GM18520 (cell line): ENCODE data around the gene RIPOR3.
"Not testable (repeated sequence)": the region's sequence is repeated elsewhere in the genome, so short reads cannot be mapped to it uniquely, and the experiment has no call there.

Experiments
- ATAC-seq: cut with Tn5 transposase; IDR thresholded peaks from one replicate; pipeline ENCODE4 v1.9.1; 2021; ENCODE audit not compliant: unreplicated experiment

The RIPOR3 gene

GRCh38 chr20:50559856-50560638 lies 131.3 kb downstream of the RIPOR3 start:
- ATAC-seq: no peak

- ATAC-seq: no peak
These were observed 132.2 kb downstream of the RIPOR3 start for GRCh38 chr20:50559149-50559548.

GRCh38 chr20:50558483-50558925 lies 132.8 kb downstream of the RIPOR3 start:
- no peak for ATAC-seq

GRCh38 chr20:50557549-50558134 lies 133.7 kb downstream of the RIPOR3 start:
- no peak for ATAC-seq

GRCh38 chr20:50555662-50556061 lies 135.7 kb downstream of the RIPOR3 start:
- no peak for ATAC-seq

GRCh38 chr20:50554694-50555579 lies 136.4 kb downstream of the RIPOR3 start:
- ATAC-seq: no peak

GRCh38 chr20:50552979-50553378 lies 138.4 kb downstream of the RIPOR3 start:
- no peak for ATAC-seq

- no peak for ATAC-seq
These were observed 140.1 kb downstream of the RIPOR3 start for GRCh38 chr20:50551288-50551687.

- no peak for ATAC-seq
These were observed 140.8 kb downstream of the RIPOR3 start for GRCh38 chr20:50550531-50550930.

GRCh38 chr20:50548396-50548795 lies 142.9 kb downstream of the RIPOR3 start:
- no peak for ATAC-seq

- ATAC-seq: no peak
These were observed 143.4 kb downstream of the RIPOR3 start for GRCh38 chr20:50547964-50548363.

- ATAC-seq: no peak
These were observed 144.5 kb downstream of the RIPOR3 start for GRCh38 chr20:50546729-50547314.

GRCh38 chr20:50545126-50545525 lies 146.2 kb downstream of the RIPOR3 start:
- no peak for ATAC-seq

GRCh38 chr20:50543326-50543725 lies 148.0 kb downstream of the RIPOR3 start:
- no peak for ATAC-seq

GRCh38 chr20:50541606-50542041 lies 149.7 kb downstream of the RIPOR3 start:
- ATAC-seq: peak; percentile 32

- ATAC-seq: peak; percentile 11
These were observed 150.4 kb downstream of the RIPOR3 start for GRCh38 chr20:50540620-50541605.

- not testable (repeated sequence) for ATAC-seq
These were observed 151.5 kb downstream of the RIPOR3 start for GRCh38 chr20:50539798-50540197.

GRCh38 chr20:50538276-50538675 lies 153.1 kb downstream of the RIPOR3 start:
- no peak for ATAC-seq

- no peak for ATAC-seq
These were observed 153.7 kb downstream of the RIPOR3 start for GRCh38 chr20:50537546-50538201.
